Measurements from ENCODE around the gene RHOBTB1. TPM values are rescaled to one million over a fixed set of nuclear protein-coding genes. Genes with fewer than 3 reads are reported as not detected.

RHOBTB1 gene
- total and polyA plus RNA-seq, 3 donors from 2014 or later: 38.1 to 47.1 (median 44.7) TPM

- intact Hi-C loops (cut with DNase I; ENCODE audit: low total_unique reads): loop anchor here (10.0 kb wide), 1 partner anchor 125 kb away; the partner anchor contains the start of gene RHOBTB1
- no peak for DNase-seq
- WGBS, 2 donors: 68 to 78% methylated on average over 6 of the region's 6 CpGs
These were observed 123.8 kb downstream of the RHOBTB1 start for GRCh38 chr10:60820093-60820754.

More at GRCh38 chr10:60820093-60820754, 123.8 kb downstream of the RHOBTB1 start:
- Histone ChIP-seq H3K9me3 (no peaks in the 10 kb centered on the region), H3K27me3 (no peaks in the 10 kb centered on the region), H3K4me3 (no peak overlapping the region), H3K4me1 (peaks cover 7% of the 10 kb centered on the region), H3K36me3 (ENCODE audit: low read depth, missing control alignments) (no peaks in the 10 kb centered on the region), H3K27ac (no peak overlapping the region)
- peak in 2 of 3 experiments; percentile 19 to 26 for TF ChIP-seq CTCF (IDR thresholded peaks at IDR 0.05)
- no peak for TF ChIP-seq POLR2A (IDR thresholded peaks at IDR 0.05)

Small RNAs within 50 kb of the gene (small RNA-seq; reads per million reads assigned to genes)
- 0 reads per million in 2 donors for gene RNU2-72P

Other genes starting within 250 kb of the RHOBTB1 start
- gene CDK1, start 165.7 kb downstream of the RHOBTB1 start, total RNA-seq: 10 to 100 TPM; 11.8 to 14.3 TPM
- gene CDK1, start 165.7 kb downstream of the RHOBTB1 start, polyA plus RNA-seq (ENCODE audit: insufficient read depth, low read depth, low replicate concordance): 47.9 TPM